ENCODE results near the gene AMOTL2. TPM values are rescaled to one million over a fixed set of nuclear protein-coding genes. Genes with fewer than 3 reads are reported as not detected.

AMOTL2 gene
- total and polyA plus RNA-seq, 9 of the 15 experiments (the other 6 are each of a cell fraction or from before 2014, with no cell fraction given) = 0.12 to 0.31 TPM; not detected in 7

DNA sequence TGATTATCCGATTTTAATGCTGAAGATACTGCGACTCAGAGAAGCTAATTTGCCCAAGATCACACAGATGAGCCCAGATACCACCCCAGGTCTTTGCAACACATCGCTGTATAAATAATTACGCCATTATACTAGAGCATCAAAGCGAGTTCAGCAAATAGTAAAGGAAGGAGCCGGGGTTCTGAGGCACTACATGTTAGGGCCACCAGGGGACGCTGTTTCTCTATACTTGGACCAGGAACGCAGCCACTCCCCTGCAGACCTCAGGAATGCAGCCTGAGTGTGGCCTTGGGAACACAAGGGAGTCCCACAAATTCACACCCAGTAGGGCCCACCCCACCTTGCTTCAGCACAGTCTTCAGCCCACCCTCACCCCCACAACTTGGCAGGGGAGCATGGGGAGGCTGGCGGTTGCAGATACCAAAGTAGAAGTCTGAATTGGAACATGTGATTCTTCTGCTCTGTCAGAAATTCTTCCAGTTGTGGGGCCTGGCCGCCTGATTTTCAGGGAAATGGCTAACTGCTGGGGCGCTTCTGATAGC lies 65.8 kb downstream of the AMOTL2 start (continued):
- TF ChIP-seq MGA (IDR thresholded peaks at IDR 0.05) = no peak
- TF ChIP-seq ZNF780A (CRISPR knock-in tag; IDR thresholded peaks at IDR 0.05) = no peak
- no peak for TF ChIP-seq ZBTB1 (CRISPR knock-in tag; IDR thresholded peaks at IDR 0.05; ENCODE audit: borderline replicate concordance, low read depth)
- TF ChIP-seq HDAC3 (IDR thresholded peaks at IDR 0.05; ENCODE audit: borderline replicate concordance, partially characterized antibody) = no peak
- TF ChIP-seq ZNF174 (CRISPR knock-in tag; IDR thresholded peaks at IDR 0.05) = no peak
- TF ChIP-seq MTF1 (CRISPR knock-in tag; IDR thresholded peaks at IDR 0.05; ENCODE audit: borderline replicate concordance) = no peak
- no peak for TF ChIP-seq ZNF212 (CRISPR knock-in tag; IDR thresholded peaks at IDR 0.05)
- TF ChIP-seq, protein P1, sequence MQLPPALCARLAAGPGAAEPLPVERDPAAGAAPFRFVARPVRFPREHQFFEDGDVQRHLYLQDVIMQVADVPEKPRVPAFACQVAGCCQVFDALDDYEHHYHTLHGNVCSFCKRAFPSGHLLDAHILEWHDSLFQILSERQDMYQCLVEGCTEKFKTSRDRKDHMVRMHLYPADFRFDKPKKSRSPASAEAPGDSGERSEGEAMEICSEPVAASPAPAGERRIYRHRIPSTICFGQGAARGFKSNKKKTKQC (CRISPR knock-in tag; IDR thresholded peaks at IDR 0.05) = no peak
- no peak for TF ChIP-seq ZNF75A (CRISPR knock-in tag; IDR thresholded peaks at IDR 0.05)
- TF ChIP-seq ZNF224 (CRISPR knock-in tag; IDR thresholded peaks at IDR 0.05) = no peak
- no peak for TF ChIP-seq ZC3H11A (IDR thresholded peaks at IDR 0.05; ENCODE audit: low read depth, low read length)
- peak; percentile 30; the same call in 1 of the 2 replicates for TF ChIP-seq ARID2 (IDR thresholded peaks at IDR 0.05)
- TF ChIP-seq, protein P2, sequence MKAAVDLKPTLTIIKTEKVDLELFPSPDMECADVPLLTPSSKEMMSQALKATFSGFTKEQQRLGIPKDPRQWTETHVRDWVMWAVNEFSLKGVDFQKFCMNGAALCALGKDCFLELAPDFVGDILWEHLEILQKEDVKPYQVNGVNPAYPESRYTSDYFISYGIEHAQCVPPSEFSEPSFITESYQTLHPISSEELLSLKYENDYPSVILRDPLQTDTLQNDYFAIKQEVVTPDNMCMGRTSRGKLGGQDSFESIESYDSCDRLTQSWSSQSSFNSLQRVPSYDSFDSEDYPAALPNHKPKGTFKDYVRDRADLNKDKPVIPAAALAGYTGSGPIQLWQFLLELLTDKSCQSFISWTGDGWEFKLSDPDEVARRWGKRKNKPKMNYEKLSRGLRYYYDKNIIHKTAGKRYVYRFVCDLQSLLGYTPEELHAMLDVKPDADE (conservative IDR thresholded peaks at IDR 0.05; ENCODE audit: control insufficient read depth, low read depth, low read length) = no peak
- peak; percentile 93 for TF ChIP-seq SMC3 (conservative IDR thresholded peaks at IDR 0.05; ENCODE audit: insufficient read depth, low read depth, low read length)
- TF ChIP-seq ZNF253 (CRISPR knock-in tag; conservative IDR thresholded peaks at IDR 0.05) = no peak
- TF ChIP-seq FUS (optimal IDR thresholded peaks at IDR 0.05; ENCODE audit: low read depth, low read length) = no peak
- TF ChIP-seq NUFIP1 (IDR thresholded peaks at IDR 0.05; ENCODE audit: partially characterized antibody) = no peak

Data from K562 (cell line).